H9 (cell line): ENCODE data around the gene ABHD11. TPM values are rescaled to one million over a fixed set of nuclear protein-coding genes. Genes with fewer than 3 reads are reported as not detected.

Experiments
- DNase-seq: peaks from one replicate; pipeline ENCODE4 v3.0.0-alpha.2; 2017
- H2AFZ ChIP-seq: one replicate; pipeline ENCODE4 v1.6.1; 2013; ENCODE audit warnings: mild to moderate bottlenecking, low read length, control low read depth, moderate library complexity
- H2AK5ac ChIP-seq: 2 replicates; pipeline ENCODE4 v1.6.1; 2013; ENCODE audit warnings: low read length, control low read depth, mixed read lengths; ENCODE audit not compliant: insufficient read length
- H2BK120ac ChIP-seq: one replicate; pipeline ENCODE4 v1.6.1; 2013; ENCODE audit warnings: low read depth, mild to moderate bottlenecking, low read length, control low read depth, inconsistent platforms; ENCODE audit not compliant: poor library complexity, severe bottlenecking
- H2BK12ac ChIP-seq: 2 replicates; pipeline ENCODE4 v1.6.1; 2013; ENCODE audit warnings: low read length, control low read depth, mixed read lengths, low read depth; ENCODE audit not compliant: insufficient read length
- H2BK15ac ChIP-seq: 2 replicates; pipeline ENCODE4 v1.6.1; 2013; ENCODE audit warnings: low read depth, low read length, control low read depth
- H2BK20ac ChIP-seq: one replicate; pipeline ENCODE4 v1.6.1; 2013; ENCODE audit warnings: low read depth, mild to moderate bottlenecking, low read length, control low read depth, inconsistent platforms; ENCODE audit not compliant: poor library complexity, severe bottlenecking
- H2BK5ac ChIP-seq: 2 replicates; pipeline ENCODE4 v1.6.1; 2013; ENCODE audit warnings: low read length, control low read depth, mixed read lengths; ENCODE audit not compliant: insufficient read length
- H3K14ac ChIP-seq: 2 replicates; pipeline ENCODE4 v1.6.1; 2013; ENCODE audit warnings: low read length, control low read depth; ENCODE audit not compliant: insufficient read depth
- H3K18ac ChIP-seq: 2 replicates; pipeline ENCODE4 v1.6.1; 2013; ENCODE audit warnings: low read depth, mild to moderate bottlenecking, mixed read lengths, low read length, control low read depth; ENCODE audit not compliant: insufficient read length
- H3K23ac ChIP-seq: 2 replicates; pipeline ENCODE4 v1.6.1; 2013; ENCODE audit warnings: low read length, control low read depth, mixed read lengths, low read depth; ENCODE audit not compliant: insufficient read length
- H3K23me2 ChIP-seq: 2 replicates; pipeline ENCODE4 v1.6.1; 2013; ENCODE audit warnings: low read depth, mild to moderate bottlenecking, mixed read lengths, low read length, control low read depth; ENCODE audit not compliant: insufficient read length, poor library complexity, severe bottlenecking
- H3K27ac ChIP-seq: 2 replicates; pipeline ENCODE4 v1.5.1; 2013; ENCODE audit warnings: low read length, control low read depth, mixed read lengths, low read depth; ENCODE audit not compliant: insufficient read length
- H3K27me3 ChIP-seq: 2 replicates; pipeline ENCODE4 v1.6.1; 2013; ENCODE audit warnings: low read length, control low read depth, inconsistent platforms; ENCODE audit not compliant: insufficient read depth
- H3K4ac ChIP-seq: 2 replicates; pipeline ENCODE4 v1.6.1; 2013; ENCODE audit warnings: low read depth, mild to moderate bottlenecking, control low read depth, inconsistent platforms, low read length, moderate library complexity
- H3K4me1 ChIP-seq: 2 replicates; pipeline ENCODE4 v1.6.1; 2013; ENCODE audit warnings: low read length, control low read depth, inconsistent platforms; ENCODE audit not compliant: insufficient read depth
- H3K4me2 ChIP-seq: 2 replicates; pipeline ENCODE4 v1.6.1; 2013; ENCODE audit warnings: low read length, control low read depth, mixed read lengths; ENCODE audit not compliant: insufficient read length, insufficient read depth
- H3K56ac ChIP-seq: 2 replicates; pipeline ENCODE4 v1.6.1; 2013; ENCODE audit warnings: low read depth, mild to moderate bottlenecking, mixed read lengths, low read length, control low read depth; ENCODE audit not compliant: insufficient read length
- H3K79me1 ChIP-seq: 2 replicates; pipeline ENCODE4 v1.6.1; 2013; ENCODE audit warnings: low read depth, mild to moderate bottlenecking, moderate library complexity, low read length, control low read depth, inconsistent platforms; ENCODE audit not compliant: insufficient read depth, poor library complexity, severe bottlenecking
- H3K79me2 ChIP-seq: 2 replicates; pipeline ENCODE4 v1.6.1; 2013; ENCODE audit warnings: low read length, control low read depth, inconsistent platforms; ENCODE audit not compliant: insufficient read depth
- H3K9ac ChIP-seq: 2 replicates; pipeline ENCODE4 v1.6.1; 2013; ENCODE audit warnings: low read length, control low read depth, mixed read lengths; ENCODE audit not compliant: insufficient read length; ENCODE audit errors: extremely low read depth
- H3K9me3 ChIP-seq: one replicate; pipeline ENCODE4 v1.6.1; 2013; ENCODE audit warnings: low read depth, low read length, inconsistent platforms; ENCODE audit not compliant: control insufficient read depth
- H3T11ph ChIP-seq: one replicate; pipeline ENCODE4 v1.6.1; 2013; ENCODE audit warnings: mild to moderate bottlenecking, low read length, control low read depth, inconsistent platforms
- H4K20me1 ChIP-seq: one replicate; pipeline ENCODE4 v1.6.1; 2013; ENCODE audit not compliant: control insufficient read depth, insufficient read length, insufficient read depth
- H4K5ac ChIP-seq: 2 replicates; pipeline ENCODE4 v1.6.1; 2013; ENCODE audit warnings: low read depth, mild to moderate bottlenecking, mixed read lengths, low read length, control low read depth; ENCODE audit not compliant: insufficient read length
- H4K8ac ChIP-seq: replicated peaks from 2 replicates; pipeline ENCODE4 v1.6.1; 2013; ENCODE audit warnings: low read length, control low read depth, mixed read lengths, low read depth; ENCODE audit not compliant: insufficient read length
- H4K91ac ChIP-seq: 2 replicates; pipeline ENCODE4 v1.6.1; 2013; ENCODE audit warnings: low read depth, mild to moderate bottlenecking, moderate library complexity, mixed read lengths, low read length, control low read depth; ENCODE audit not compliant: insufficient read length
- H3K27ac Mint-ChIP-seq, 3 experiments: 2 replicates in 2 of 3; 3 replicates in 1 of 3; pipeline ENCODE4 v1.8.0; 2020 to 2021; ENCODE audit warnings: mixed read lengths in 3 of 3, mild to moderate bottlenecking in 1 of 3, moderate library complexity in 1 of 3
- H3K27me3 Mint-ChIP-seq: 2 replicates; pipeline ENCODE4 v1.8.0; 2021; ENCODE audit warnings: low read depth, mild to moderate bottlenecking, moderate library complexity, mixed read lengths
- H3K36me3 Mint-ChIP-seq, 3 experiments: 2 replicates in 2 of 3; 3 replicates in 1 of 3; pipeline ENCODE4 v1.8.0; 2020 to 2021; ENCODE audit warnings: low read depth in 3 of 3, mixed read lengths in 3 of 3; ENCODE audit not compliant: insufficient read depth in 1 of 3
- H3K4me1 Mint-ChIP-seq, 2 experiments: 2 replicates each; pipeline ENCODE4 v1.8.0; 2020; ENCODE audit warnings: mixed read lengths in 2 of 2
- H3K4me3 Mint-ChIP-seq, 2 experiments: 2 replicates in 1 of 2; 3 replicates in 1 of 2; pipeline ENCODE4 v1.8.0; 2020 to 2021; ENCODE audit warnings: mild to moderate bottlenecking in 2 of 2, mixed read lengths in 2 of 2, moderate library complexity in 1 of 2
- H3K9me3 Mint-ChIP-seq, 2 experiments: 2 replicates in 1 of 2; 3 replicates in 1 of 2; pipeline ENCODE4 v1.8.0; 2020; ENCODE audit warnings: mild to moderate bottlenecking in 2 of 2, mixed read lengths in 2 of 2, moderate library complexity in 1 of 2
- CTCF ChIP-seq: fragments of 200-600 bp; sonication (generic); conservative IDR thresholded peaks from 3 replicates; pipeline ENCODE4 v1.8.0; 2021; ENCODE audit warnings: antibody characterized with exemption, mild to moderate bottlenecking
- WGBS: extraction: QIAGEN DNeasy Blood & Tissue Kit; methylation state at CpG from one replicate; pipeline ENCODE4 v1.1.7; 2013; ENCODE audit warnings: missing lambda C conversion rate, low lambda C conversion rate, mixed read lengths; ENCODE audit not compliant: insufficient read length; ENCODE audit errors: extremely low coverage; 5-methylcytosine and 5-hydroxymethylcytosine counted together
- total RNA-seq: library from RNA; stranded (reverse); gene quantifications from 2 replicates; pipeline ENCODE4 v1.2.1, GENCODE V29; 2021

The ABHD11 gene
- total RNA-seq, 1 experiment from 2014 or later = 34.4 TPM

- no peak overlapping the region for H2AFZ ChIP-seq
- WGBS = no CpG with 5 or more reads among the region's 6 CpGs
- no peak overlapping the region for H2BK12ac ChIP-seq
- H4K20me1 ChIP-seq = peaks cover 3% of the 10 kb centered on the region
- no peaks in the 10 kb centered on the region for H3K9me3 Mint-ChIP-seq
- no peak overlapping the region for H3K27ac ChIP-seq
- H3K23me2 ChIP-seq = peaks cover 18% of the 10 kb centered on the region
- no peaks in the 10 kb centered on the region for H3K36me3 Mint-ChIP-seq
- no peaks in the 10 kb centered on the region for H3K79me1 ChIP-seq
- H3K9me3 ChIP-seq = no peaks in the 10 kb centered on the region
- H4K5ac ChIP-seq = no peak overlapping the region
- H3K79me2 ChIP-seq = no peaks in the 10 kb centered on the region
- H3K56ac ChIP-seq = no peak overlapping the region
- no peak overlapping the region for H3K4me3 Mint-ChIP-seq
- no peak overlapping the region for H3K18ac ChIP-seq
- no peak overlapping the region for H2BK20ac ChIP-seq
- no peak overlapping the region for H2BK15ac ChIP-seq
- H3K23ac ChIP-seq = no peak overlapping the region
- no peak overlapping the region for H3K9ac ChIP-seq
- peaks cover 6% of the 10 kb centered on the region for H3K27me3 Mint-ChIP-seq
- H2AK5ac ChIP-seq = no peak overlapping the region
- H2BK5ac ChIP-seq = no peak overlapping the region
- DNase-seq = no peak
- H4K91ac ChIP-seq = no peak overlapping the region
- H3K4me2 ChIP-seq = no peak overlapping the region
- peak overlapping the region in 1 of 3 experiments; percentile 72; a peak in 1 of 7 replicates for H3K27ac Mint-ChIP-seq
- peaks cover 4 to 17% of the 10 kb centered on the region in 2 experiments; a peak in 3 of 4 replicates for H3K4me1 Mint-ChIP-seq
- H3K14ac ChIP-seq = no peak overlapping the region
- no peak for TF ChIP-seq CTCF
- no peaks in the 10 kb centered on the region for H3K4me1 ChIP-seq
- H3K27me3 ChIP-seq = peaks cover 2% of the 10 kb centered on the region; the same call in 1 of the 2 replicates
- H3K4ac ChIP-seq = no peak overlapping the region
- no peak overlapping the region for H3T11ph ChIP-seq
- no peak overlapping the region for H2BK120ac ChIP-seq
- no peak overlapping the region for H4K8ac ChIP-seq
Measured at GRCh38 chr7:73773700-73774517, 35.3 kb upstream of the ABHD11 start.
